Measurements from ENCODE around the gene OLFML2B. TPM values are rescaled to one million over a fixed set of nuclear protein-coding genes. Genes with fewer than 3 reads are reported as not detected.

Gene OLFML2B
- total and polyA plus RNA-seq, 7 experiments from 2014 or later = 0.07 to 0.47 (median 0.27) TPM; not detected in 2

DNA sequence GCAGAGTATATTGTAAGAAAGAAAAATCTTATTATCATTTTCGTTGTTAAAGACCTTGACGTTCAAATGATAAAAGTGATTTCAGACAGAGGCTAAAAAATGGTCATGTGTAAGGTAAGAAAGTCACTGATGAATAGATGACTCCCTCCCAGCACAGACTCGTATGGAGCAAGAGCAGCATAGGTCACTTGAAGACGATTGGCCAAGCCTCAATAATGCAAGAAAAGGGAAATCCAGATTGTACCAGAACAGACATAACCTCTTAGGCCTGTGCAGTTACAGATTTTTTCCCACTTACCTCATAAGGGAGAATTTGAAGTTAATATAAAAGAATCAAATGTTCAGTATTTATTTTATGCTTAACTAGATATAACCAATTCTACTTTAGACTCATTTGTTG is 16.3 kb upstream of the OLFML2B start:
- Histone ChIP-seq H3K4me3 (ENCODE audit: low read length) (no peak overlapping the region), H3K27me3 (ENCODE audit: control insufficient read depth in 2 of 2, insufficient read depth in 2 of 2, low read length in 2 of 2) (no peaks in the 10 kb centered on the region), H3K36me3 (ENCODE audit: control insufficient read depth in 2 of 3, insufficient read depth in 3 of 3, low read length in 3 of 3) (no peaks in the 10 kb centered on the region), H3K4me1 (ENCODE audit: control insufficient read depth in 2 of 2, insufficient read depth in 2 of 2, low read length in 2 of 2) (no peaks in the 10 kb centered on the region), H3K27ac (ENCODE audit: low read depth, low read length) (no peak overlapping the region), H3K9me3 (ENCODE audit: control insufficient read depth in 2 of 3, low read length in 3 of 3) (no peaks in the 10 kb centered on the region)
- Mint-ChIP-seq H3K36me3 (no peaks in the 10 kb centered on the region), H3K27me3 (peaks cover 5 to 20% (median 10%) of the 10 kb centered on the region in 5 donors), H3K4me1 (peaks cover 0 to 9% (median 2%) of the 10 kb centered on the region in 7 donors), H3K9me3 (peaks cover 0 to 24% (median 4%) of the 10 kb centered on the region in 11 donors), H3K27ac (no peak overlapping the region), H3K4me3 (no peak overlapping the region)
- POLR2A ChIA-PET = no interaction called here
- DNase-seq = no peak
- intact Hi-C loops (cut with micrococcal nuclease) = no loop called here
- CTCF ChIA-PET = interaction anchor here (7.6 kb wide), 1 partner anchor 247 kb away, joined by 136 read pairs; no protein-coding TSS in a partner anchor
- no peak for ATAC-seq

GRCh38 chr1:162038624-162039023 is 15.0 kb upstream of the OLFML2B start:
- CTCF ChIA-PET = interaction anchor here (1.0 to 7.6 kb wide), 4 partner anchors 173 to 276 kb away, joined by 4 to 136 read pairs (median 52); no protein-coding TSS in a partner anchor
- H3K9me3 ChIP-seq (ENCODE audit: control insufficient read depth in 2 of 3, low read length in 3 of 3) = no peaks in the 10 kb centered on the region
- H3K4me1 ChIP-seq (ENCODE audit: control insufficient read depth in 2 of 2, insufficient read depth in 2 of 2, low read length in 2 of 2) = no peaks in the 10 kb centered on the region
- DNase-seq = no peak
- no peak overlapping the region for H3K27ac Mint-ChIP-seq
- ATAC-seq = no peak
- H3K36me3 Mint-ChIP-seq = no peaks in the 10 kb centered on the region
- no peaks in the 10 kb centered on the region for H3K27me3 ChIP-seq (ENCODE audit: control insufficient read depth in 2 of 2, insufficient read depth in 2 of 2, low read length in 2 of 2)
- peaks cover 0 to 10% (median 2%) of the 10 kb centered on the region in 7 donors for H3K4me1 Mint-ChIP-seq
- peaks cover 5 to 20% (median 12%) of the 10 kb centered on the region in 5 donors for H3K27me3 Mint-ChIP-seq
- POLR2A ChIA-PET = no interaction called here
- H3K36me3 ChIP-seq (ENCODE audit: control insufficient read depth in 2 of 3, insufficient read depth in 3 of 3, low read length in 3 of 3) = no peaks in the 10 kb centered on the region
- H3K9me3 Mint-ChIP-seq = peaks cover 0 to 21% (median 4%) of the 10 kb centered on the region in 11 donors
- intact Hi-C loops (cut with micrococcal nuclease) = loop anchor here in 1 of 2 donors (5.0 to 10.0 kb wide), 2 partner anchors 176 to 554 kb away; no protein-coding TSS in a partner anchor
- H3K4me3 Mint-ChIP-seq = no peak overlapping the region
- no peak overlapping the region for H3K27ac ChIP-seq (ENCODE audit: low read depth, low read length)
- no peak overlapping the region for H3K4me3 ChIP-seq (ENCODE audit: low read length)

DNA sequence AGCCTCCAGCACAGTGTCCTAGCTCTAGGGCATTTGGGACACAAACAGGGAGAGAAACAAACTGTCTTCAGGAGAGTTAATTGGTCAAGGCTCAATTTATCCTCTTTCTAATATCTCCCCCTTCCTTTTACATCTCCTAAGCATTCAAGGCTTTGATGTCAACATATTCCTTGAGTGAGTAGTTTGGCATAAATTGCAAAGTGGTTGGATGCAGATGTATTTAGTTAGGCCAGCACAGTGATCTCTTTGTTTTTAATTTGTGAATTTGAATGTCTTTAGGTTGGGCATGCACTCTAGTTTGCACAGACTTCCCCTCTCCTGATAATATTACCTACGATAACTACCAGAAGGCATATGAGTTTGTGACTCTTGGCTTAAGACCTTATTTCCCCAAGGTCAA is 12.5 kb upstream of the OLFML2B start:
- no peak for DNase-seq
- no peaks in the 10 kb centered on the region for H3K27me3 ChIP-seq (ENCODE audit: control insufficient read depth in 2 of 2, insufficient read depth in 2 of 2, low read length in 2 of 2)
- intact Hi-C loops (cut with micrococcal nuclease) = loop anchor here (2.0 to 10.0 kb wide), 3 partner anchors 131 to 551 kb away; no protein-coding TSS in a partner anchor

DNA sequence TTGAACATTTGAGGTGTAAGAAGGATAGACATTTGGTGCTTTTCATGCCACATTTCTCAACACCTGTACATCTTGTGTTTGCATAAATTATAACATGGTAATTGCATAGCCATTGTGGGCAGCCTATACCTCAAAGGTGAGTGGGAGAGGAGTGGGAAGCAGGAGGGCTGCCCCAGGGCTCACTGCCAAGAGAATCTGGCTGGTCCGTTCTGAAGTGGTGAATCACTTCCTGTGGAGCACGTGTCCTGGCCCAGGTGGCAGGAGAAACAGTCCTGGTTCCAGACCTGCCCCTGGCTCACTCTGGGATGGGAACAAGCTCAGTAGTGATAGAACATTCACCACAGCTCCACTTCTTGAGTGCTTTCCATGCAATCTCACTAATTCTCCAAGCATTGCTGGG is 11.6 kb upstream of the OLFML2B start:
- no peaks in the 10 kb centered on the region for H3K36me3 Mint-ChIP-seq
- peaks cover under 1 to 25% (median 13%) of the 10 kb centered on the region in 5 donors for H3K27me3 Mint-ChIP-seq
- no peaks in the 10 kb centered on the region for H3K27me3 ChIP-seq (ENCODE audit: control insufficient read depth in 2 of 2, insufficient read depth in 2 of 2, low read length in 2 of 2)
- H3K4me1 Mint-ChIP-seq = peaks cover 0 to 10% (median 0%) of the 10 kb centered on the region in 7 donors
- POLR2A ChIA-PET = no interaction called here
- intact Hi-C loops (cut with micrococcal nuclease) = loop anchor here in 1 of 2 donors (5.0 to 10.0 kb wide), 2 partner anchors 173 to 550 kb away; no protein-coding TSS in a partner anchor
- no peak overlapping the region for H3K4me3 ChIP-seq (ENCODE audit: low read length)
- no peaks in the 10 kb centered on the region for H3K4me1 ChIP-seq (ENCODE audit: control insufficient read depth in 2 of 2, insufficient read depth in 2 of 2, low read length in 2 of 2)
- H3K27ac ChIP-seq (ENCODE audit: low read depth, low read length) = no peak overlapping the region
- H3K36me3 ChIP-seq (ENCODE audit: control insufficient read depth in 2 of 3, insufficient read depth in 3 of 3, low read length in 3 of 3) = no peaks in the 10 kb centered on the region
- ATAC-seq (no peak), DNase-seq (no peak)
- peaks cover 0 to 1% (median 0%) of the 10 kb centered on the region in 11 donors for H3K9me3 Mint-ChIP-seq
- no peaks in the 10 kb centered on the region for H3K9me3 ChIP-seq (ENCODE audit: control insufficient read depth in 2 of 3, low read length in 3 of 3)
- no peak overlapping the region for H3K27ac Mint-ChIP-seq
- H3K4me3 Mint-ChIP-seq = no peak overlapping the region
- CTCF ChIA-PET = interaction anchor here (0.7 to 7.6 kb wide), 6 partner anchors 8 to 273 kb away, joined by 3 to 136 read pairs (median 21); partner anchors contain the start of gene OLFML2B

More for the DNA sequence above, 12.5 kb upstream of the OLFML2B start:
- no peak for ATAC-seq
- Mint-ChIP-seq H3K4me3 (no peak overlapping the region), H3K27me3 (peaks cover 5 to 24% (median 19%) of the 10 kb centered on the region in 5 donors), H3K4me1 (peaks cover 0 to 10% (median 2%) of the 10 kb centered on the region in 7 donors), H3K36me3 (no peaks in the 10 kb centered on the region), H3K27ac (no peak overlapping the region), H3K9me3 (peaks cover 0 to 3% (median 0%) of the 10 kb centered on the region in 11 donors)
- Histone ChIP-seq H3K36me3 (ENCODE audit: control insufficient read depth in 2 of 3, insufficient read depth in 3 of 3, low read length in 3 of 3) (no peaks in the 10 kb centered on the region), H3K4me1 (ENCODE audit: control insufficient read depth in 2 of 2, insufficient read depth in 2 of 2, low read length in 2 of 2) (no peaks in the 10 kb centered on the region), H3K4me3 (ENCODE audit: low read length) (no peak overlapping the region), H3K27ac (ENCODE audit: low read depth, low read length) (no peak overlapping the region), H3K9me3 (ENCODE audit: control insufficient read depth in 2 of 3, low read length in 3 of 3) (no peaks in the 10 kb centered on the region)
- ChIA-PET POLR2A (no interaction called here), CTCF (interaction anchor here (0.6 to 7.6 kb wide), 5 partner anchors 124 to 273 kb away, joined by 3 to 136 read pairs (median 38); no protein-coding TSS in a partner anchor)

DNA sequence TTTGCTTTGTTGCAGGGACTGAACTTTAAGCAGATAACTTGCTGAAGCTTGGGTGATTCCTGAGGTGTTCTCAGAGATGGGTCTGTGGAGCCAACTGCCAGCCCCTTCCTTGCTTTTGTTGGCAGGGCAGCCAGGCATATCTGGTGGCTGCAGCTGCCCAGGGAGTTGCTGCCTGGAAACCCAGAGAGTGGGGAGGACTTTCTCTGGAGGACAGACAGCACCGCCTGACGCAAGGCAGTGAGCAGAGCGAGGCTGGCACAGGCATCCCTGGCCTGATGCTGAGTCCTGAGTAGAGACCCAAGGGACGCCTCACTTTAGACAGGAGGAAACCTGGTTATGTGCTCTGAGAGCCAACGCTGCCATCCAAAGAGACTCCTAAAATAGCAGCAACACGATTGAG is 9.8 kb upstream of the OLFML2B start:
- Mint-ChIP-seq H3K36me3 (no peaks in the 10 kb centered on the region), H3K4me3 (no peak overlapping the region), H3K9me3 (peaks cover 0 to 1% (median 0%) of the 10 kb centered on the region in 11 donors), H3K27ac (no peak overlapping the region), H3K27me3 (peaks cover under 1 to 28% (median 12%) of the 10 kb centered on the region in 5 donors), H3K4me1 (peaks cover 0 to 10% (median 0%) of the 10 kb centered on the region in 7 donors)
- ATAC-seq (no peak), DNase-seq (no peak)
- H3K9me3 ChIP-seq (ENCODE audit: control insufficient read depth in 2 of 3, low read length in 3 of 3) = no peaks in the 10 kb centered on the region
- no peaks in the 10 kb centered on the region for H3K36me3 ChIP-seq (ENCODE audit: control insufficient read depth in 2 of 3, insufficient read depth in 3 of 3, low read length in 3 of 3)
- POLR2A ChIA-PET = no interaction called here
- H3K27ac ChIP-seq (ENCODE audit: low read depth, low read length) = no peak overlapping the region
- intact Hi-C loops (cut with micrococcal nuclease) = loop anchor here in 1 of 2 donors (10.0 kb wide), 1 partner anchor 549 kb away; no protein-coding TSS in a partner anchor
- CTCF ChIA-PET = interaction anchor here (1.5 to 7.6 kb wide), 3 partner anchors 129 to 240 kb away, joined by 4 to 136 read pairs (median 65); no protein-coding TSS in a partner anchor
- H3K27me3 ChIP-seq (ENCODE audit: control insufficient read depth in 2 of 2, insufficient read depth in 2 of 2, low read length in 2 of 2) = no peaks in the 10 kb centered on the region
- H3K4me1 ChIP-seq (ENCODE audit: control insufficient read depth in 2 of 2, insufficient read depth in 2 of 2, low read length in 2 of 2) = no peaks in the 10 kb centered on the region
- no peak overlapping the region for H3K4me3 ChIP-seq (ENCODE audit: low read length)

DNA sequence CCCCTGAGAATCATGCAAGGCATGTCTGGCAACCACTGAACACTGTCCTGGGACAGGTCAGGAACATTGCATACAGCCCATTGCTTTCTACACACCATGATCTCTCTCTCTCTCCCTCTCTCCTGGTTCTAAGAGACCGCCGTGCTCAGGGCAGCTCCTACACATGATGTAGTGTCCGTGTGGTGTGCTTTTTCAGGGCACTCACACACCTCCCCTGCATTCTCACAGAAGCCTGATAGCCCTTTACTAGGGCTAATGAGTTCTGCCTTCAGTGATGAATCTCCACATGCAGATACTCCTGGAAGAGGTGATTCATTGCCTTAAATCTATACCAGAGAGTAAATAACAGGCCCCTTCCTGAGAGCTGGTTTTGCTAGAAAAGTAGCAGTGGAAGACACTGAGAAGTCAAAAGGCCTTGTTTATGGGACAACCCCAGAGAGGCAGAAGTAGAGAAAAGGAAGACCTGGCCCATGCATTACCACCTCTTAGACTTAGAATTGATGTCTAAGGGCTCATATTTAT is 7.2 kb upstream of the OLFML2B start:
- peaks cover 0 to 6% (median 0%) of the 10 kb centered on the region in 5 donors for H3K36me3 Mint-ChIP-seq
- no peak overlapping the region for H3K27ac Mint-ChIP-seq
- Histone ChIP-seq H3K27ac (ENCODE audit: low read depth, low read length) (no peak overlapping the region), H3K27me3 (ENCODE audit: control insufficient read depth in 2 of 2, insufficient read depth in 2 of 2, low read length in 2 of 2) (peaks cover 0 to 3% of the 10 kb centered on the region in 2 donors), H3K4me3 (ENCODE audit: low read length) (no peak overlapping the region), H3K36me3 (ENCODE audit: control insufficient read depth in 2 of 3, insufficient read depth in 3 of 3, low read length in 3 of 3) (no peaks in the 10 kb centered on the region), H3K4me1 (ENCODE audit: control insufficient read depth in 2 of 2, insufficient read depth in 2 of 2, low read length in 2 of 2) (no peaks in the 10 kb centered on the region), H3K9me3 (ENCODE audit: control insufficient read depth in 2 of 3, low read length in 3 of 3) (no peaks in the 10 kb centered on the region)
- peaks cover 0 to 4% (median 0%) of the 10 kb centered on the region in 11 donors for H3K9me3 Mint-ChIP-seq
- intact Hi-C loops (cut with micrococcal nuclease) = loop anchor here in 1 of 2 donors (10.0 kb wide), 1 partner anchor 546 kb away; no protein-coding TSS in a partner anchor
- H3K27me3 Mint-ChIP-seq = peaks cover 23 to 50% (median 27%) of the 10 kb centered on the region in 5 donors
- ChIA-PET CTCF (no interaction called here), POLR2A (no interaction called here)
- no peak overlapping the region for H3K4me3 Mint-ChIP-seq
- DNase-seq (no peak), ATAC-seq (no peak)
- H3K4me1 Mint-ChIP-seq = peaks cover 0 to 5% (median 0%) of the 10 kb centered on the region in 7 donors
